Hepatocyte (in vitro differentiated cells): ENCODE data around the gene MS4A6A. TPM values are rescaled to one million over a fixed set of nuclear protein-coding genes. Genes with fewer than 3 reads are reported as not detected.
"Not testable (repeated sequence)": the region's sequence is repeated elsewhere in the genome, so short reads cannot be mapped to it uniquely, and the experiment has no call there.

Source experiments
- DNase-seq: peaks from one replicate; pipeline ENCODE4 v3.0.0-alpha.2; 2016; ENCODE audit warnings: low spot score
- H2AFZ ChIP-seq: fragments of 200-600 bp; sonication (generic); 2 replicates; pipeline ENCODE4 v1.6.0; 2016; ENCODE audit warnings: antibody characterized with exemption, mild to moderate bottlenecking
- H3K27ac ChIP-seq: fragments of 200-600 bp; sonication (generic); 2 replicates; pipeline ENCODE4 v1.5.1; 2016; ENCODE audit warnings: mild to moderate bottlenecking
- H3K27me3 ChIP-seq: fragments of 200-600 bp; sonication (generic); 2 replicates; pipeline ENCODE4 v1.6.1; 2016
- H3K36me3 ChIP-seq: fragments of 200-600 bp; sonication (generic); replicated peaks from 2 replicates; pipeline ENCODE4 v1.5.1; 2016; ENCODE audit warnings: low read depth; ENCODE audit not compliant: insufficient read depth
- H3K4me1 ChIP-seq: fragments of 200-600 bp; sonication (generic); 2 replicates; pipeline ENCODE4 v1.5.1; 2016; ENCODE audit warnings: mild to moderate bottlenecking, moderate library complexity; ENCODE audit not compliant: insufficient read depth
- H3K4me2 ChIP-seq: fragments of 200-600 bp; sonication (generic); 2 replicates; pipeline ENCODE4 v1.6.0; 2016
- H3K4me3 ChIP-seq: fragments of 200-600 bp; sonication (generic); 2 replicates; pipeline ENCODE4 v1.5.1; 2016; ENCODE audit warnings: mild to moderate bottlenecking
- H3K79me2 ChIP-seq: fragments of 200-600 bp; sonication (generic); 2 replicates; pipeline ENCODE4 v1.6.0; 2017; ENCODE audit warnings: mild to moderate bottlenecking
- H3K9me2 ChIP-seq: fragments of 200-600 bp; sonication (generic); replicated peaks from 2 replicates; pipeline ENCODE4 v1.6.0; 2017; ENCODE audit warnings: mild to moderate bottlenecking; ENCODE audit not compliant: insufficient read depth
- H3K9me3 ChIP-seq: fragments of 200-600 bp; sonication (generic); 2 replicates; pipeline ENCODE4 v1.5.1; 2016; ENCODE audit warnings: low read depth, mild to moderate bottlenecking
- H4K20me1 ChIP-seq: fragments of 200-600 bp; sonication (generic); 2 replicates; pipeline ENCODE4 v1.6.0; 2016; ENCODE audit warnings: mild to moderate bottlenecking; ENCODE audit not compliant: insufficient read depth, poor library complexity, severe bottlenecking
- CTCF ChIP-seq: fragments of 200-600 bp; sonication (generic); IDR thresholded peaks from 2 replicates; pipeline ENCODE4 v1.5.1; 2016; ENCODE audit warnings: antibody characterized with exemption, mild to moderate bottlenecking; ENCODE audit not compliant: poor library complexity
- EZH2 ChIP-seq: fragments of 200-600 bp; sonication (generic); IDR thresholded peaks from 2 replicates; pipeline ENCODE4 v1.6.1; 2016; ENCODE audit warnings: antibody characterized with exemption, mild to moderate bottlenecking, borderline replicate concordance
- EZH2phosphoT487 ChIP-seq: fragments of 200-600 bp; sonication (generic); IDR thresholded peaks from one replicate; pipeline ENCODE4 v1.6.1; 2018; ENCODE audit warnings: antibody characterized with exemption, mild to moderate bottlenecking, low read depth, moderate library complexity; ENCODE audit not compliant: unreplicated experiment, severe bottlenecking
- WGBS: methylation state at CpG from one replicate; pipeline ENCODE4 v1.1.6; 2016; ENCODE audit warnings: low lambda C conversion rate; ENCODE audit errors: missing lambda C conversion rate; 5-methylcytosine and 5-hydroxymethylcytosine counted together
- polyA plus RNA-seq: library from polyadenylated mRNA; unstranded; fragments of >200 nt; fragmentation: Nextera tagmentation; extraction: Ambion mirVana; gene quantifications from 2 replicates; pipeline ENCODE4 v1.2.1, GENCODE V29; 2016
- total RNA-seq: library from RNA; depleted of rRNA; stranded (reverse); fragments of >200 nt; gene quantifications from 2 replicates; pipeline ENCODE4 v1.2.3, GENCODE V29; 2014

Gene MS4A6A
- total and polyA plus RNA-seq, 2 experiments from 2014 or later, result 1.4 to 6.2 TPM

- no peaks in the 10 kb centered on the region for H3K9me3 ChIP-seq
- no peak for TF ChIP-seq EZH2
- TF ChIP-seq CTCF, result no peak
- no peak for TF ChIP-seq EZH2phosphoT487
- no peaks in the 10 kb centered on the region for H4K20me1 ChIP-seq
- 43% methylated on average over 1 of the region's 1 CpG for WGBS
- H3K36me3 ChIP-seq, result no peaks in the 10 kb centered on the region
- no peaks in the 10 kb centered on the region for H3K79me2 ChIP-seq
- H3K27ac ChIP-seq, result no peak overlapping the region
- no peaks in the 10 kb centered on the region for H3K27me3 ChIP-seq
- H3K4me2 ChIP-seq, result no peak overlapping the region
- no peaks in the 10 kb centered on the region for H3K4me1 ChIP-seq
- H3K9me2 ChIP-seq, result no peaks in the 10 kb centered on the region
- H2AFZ ChIP-seq, result no peak overlapping the region
- no peak overlapping the region for H3K4me3 ChIP-seq
- no peak for DNase-seq
Observed at GRCh38 chr11:60208951-60209350, 26.1 kb upstream of the MS4A6A start.

- H3K4me3 ChIP-seq, result no peak overlapping the region
- H3K4me2 ChIP-seq, result no peak overlapping the region
- H3K27ac ChIP-seq, result no peak overlapping the region
- H2AFZ ChIP-seq, result no peak overlapping the region
- H3K9me2 ChIP-seq, result no peaks in the 10 kb centered on the region
- no peaks in the 10 kb centered on the region for H3K27me3 ChIP-seq
- H3K36me3 ChIP-seq, result no peaks in the 10 kb centered on the region
- no peak for TF ChIP-seq EZH2phosphoT487
- DNase-seq, result no peak
- no peaks in the 10 kb centered on the region for H4K20me1 ChIP-seq
- H3K79me2 ChIP-seq, result no peaks in the 10 kb centered on the region
- 76% methylated on average over 4 of the region's 4 CpGs for WGBS
- no peaks in the 10 kb centered on the region for H3K9me3 ChIP-seq
- no peaks in the 10 kb centered on the region for H3K4me1 ChIP-seq
Observed at GRCh38 chr11:60208146-60208895, 25.4 kb upstream of the MS4A6A start.

- no peaks in the 10 kb centered on the region for H3K4me1 ChIP-seq
- H2AFZ ChIP-seq, result no peak overlapping the region
- no peak overlapping the region for H3K27ac ChIP-seq
- H3K9me2 ChIP-seq, result no peaks in the 10 kb centered on the region
- H3K36me3 ChIP-seq, result no peaks in the 10 kb centered on the region
- H3K79me2 ChIP-seq, result no peaks in the 10 kb centered on the region
- no peaks in the 10 kb centered on the region for H4K20me1 ChIP-seq
- TF ChIP-seq EZH2 (no peak), EZH2phosphoT487 (no peak), CTCF (no peak)
- no peaks in the 10 kb centered on the region for H3K27me3 ChIP-seq
- no peak overlapping the region for H3K4me2 ChIP-seq
- no peak overlapping the region for H3K4me3 ChIP-seq
- 83% methylated on average over 1 of the region's 1 CpG for WGBS
- no peak for DNase-seq
- no peaks in the 10 kb centered on the region for H3K9me3 ChIP-seq
Observed at GRCh38 chr11:60206616-60207015, 23.7 kb upstream of the MS4A6A start.

GRCh38 chr11:60204922-60205321, 22.0 kb upstream of the MS4A6A start:
- Histone ChIP-seq H3K4me3 (no peak overlapping the region), H3K27ac (no peak overlapping the region), H3K36me3 (no peaks in the 10 kb centered on the region), H3K9me2 (no peaks in the 10 kb centered on the region), H2AFZ (no peak overlapping the region), H3K4me2 (no peak overlapping the region), H3K4me1 (no peaks in the 10 kb centered on the region), H4K20me1 (no peaks in the 10 kb centered on the region), H3K9me3 (no peaks in the 10 kb centered on the region), H3K79me2 (no peaks in the 10 kb centered on the region), H3K27me3 (no peaks in the 10 kb centered on the region)
- 73% methylated on average over 4 of the region's 4 CpGs for WGBS
- no peak for TF ChIP-seq EZH2
- TF ChIP-seq EZH2phosphoT487, result no peak
- TF ChIP-seq CTCF, result no peak
- no peak for DNase-seq

GRCh38 chr11:60201334-60201733, 18.5 kb upstream of the MS4A6A start:
- 97% methylated on average over 10 of the region's 26 CpGs for WGBS
- H3K27ac ChIP-seq, DNase-seq, H3K9me3 ChIP-seq, H3K9me2 ChIP-seq, H3K79me2 ChIP-seq, H3K4me2 ChIP-seq, H3K4me1 ChIP-seq, H3K36me3 ChIP-seq, H4K20me1 ChIP-seq, H3K4me3 ChIP-seq, H3K27me3 ChIP-seq, H2AFZ ChIP-seq: not testable (repeated sequence)
